ENCODE measurements around the gene TNXB. TPM values are rescaled to one million over a fixed set of nuclear protein-coding genes. Genes with fewer than 3 reads are reported as not detected.

The TNXB gene
- total and polyA plus RNA-seq, 2 donors (not counting 1 experiment from before 2014, with no cell fraction given): 8.1 to 63.9 TPM

- H2AFZ ChIP-seq (ENCODE audit: low read length): no peak overlapping the region
- H3K36me3 ChIP-seq (ENCODE audit: control insufficient read depth, insufficient read depth, low read length): peaks cover 1% of the 10 kb centered on the region
- no peaks in the 10 kb centered on the region for H3K79me2 ChIP-seq (ENCODE audit: control insufficient read depth, insufficient read depth, low read length)
- no peak overlapping the region for H3K4me2 ChIP-seq (ENCODE audit: extremely low read depth, insufficient read depth, low read length)
- H3K4me3 ChIP-seq (replicated peaks in 1 of 4; ENCODE audit: control extremely low read depth in 1 of 4, insufficient read depth in 1 of 4, low read depth in 3 of 4, low read length in 4 of 4): no peak overlapping the region
- H3K9ac ChIP-seq (ENCODE audit: insufficient read depth, low read length): no peak overlapping the region
- no peaks in the 10 kb centered on the region for H3K9me3 ChIP-seq (ENCODE audit: control insufficient read depth, insufficient read depth, low read depth, low read length)
- TF ChIP-seq CTCF (conservative IDR thresholded peaks at IDR 0.05 in 1 of 2, IDR thresholded peaks at IDR 0.05 in 1 of 2; ENCODE audit: low read depth in 1 of 2, low read length in 2 of 2) (no peak), EZH2 (IDR thresholded peaks at IDR 0.05; ENCODE audit: low read length, missing control alignments) (no peak)
- DNase-seq (ENCODE audit: low read depth in 2 of 2): no peak
- peaks cover 9% of the 10 kb centered on the region for H3K4me1 ChIP-seq (ENCODE audit: control insufficient read depth, extremely low read depth, insufficient read depth, low read length)
- no peaks in the 10 kb centered on the region for H4K20me1 ChIP-seq (ENCODE audit: control insufficient read depth, extremely low read depth, insufficient read depth, low read length)
- H3K27ac ChIP-seq (ENCODE audit: insufficient read depth, low read length): no peak overlapping the region
- H3K27me3 ChIP-seq (ENCODE audit: control insufficient read depth, insufficient read depth, low read length): no peaks in the 10 kb centered on the region
Measured at GRCh38 chr6:32073101-32073500, 36.0 kb downstream of the TNXB start.

GRCh38 chr6:32070814-32071543 lies 38.2 kb downstream of the TNXB start:
- no peaks in the 10 kb centered on the region for H3K9me3 ChIP-seq (ENCODE audit: control insufficient read depth, insufficient read depth, low read depth, low read length)
- H3K4me2 ChIP-seq (ENCODE audit: extremely low read depth, insufficient read depth, low read length): no peak overlapping the region
- DNase-seq (ENCODE audit: low read depth in 2 of 2): no peak
- no peak overlapping the region for H3K27ac ChIP-seq (ENCODE audit: insufficient read depth, low read length)
- H3K79me2 ChIP-seq (ENCODE audit: control insufficient read depth, insufficient read depth, low read length): no peaks in the 10 kb centered on the region
- TF ChIP-seq EZH2 (IDR thresholded peaks at IDR 0.05; ENCODE audit: low read length, missing control alignments) (no peak), CTCF (conservative IDR thresholded peaks at IDR 0.05 in 1 of 2, IDR thresholded peaks at IDR 0.05 in 1 of 2; ENCODE audit: low read depth in 1 of 2, low read length in 2 of 2) (no peak)
- peaks cover 3% of the 10 kb centered on the region for H3K4me1 ChIP-seq (ENCODE audit: control insufficient read depth, extremely low read depth, insufficient read depth, low read length)
- H3K36me3 ChIP-seq (ENCODE audit: control insufficient read depth, insufficient read depth, low read length): peaks cover 1% of the 10 kb centered on the region
- no peak overlapping the region for H2AFZ ChIP-seq (ENCODE audit: low read length)
- H4K20me1 ChIP-seq (ENCODE audit: control insufficient read depth, extremely low read depth, insufficient read depth, low read length): no peaks in the 10 kb centered on the region
- H3K4me3 ChIP-seq (replicated peaks in 1 of 4; ENCODE audit: control extremely low read depth in 1 of 4, insufficient read depth in 1 of 4, low read depth in 3 of 4, low read length in 4 of 4): no peak overlapping the region
- no peaks in the 10 kb centered on the region for H3K27me3 ChIP-seq (ENCODE audit: control insufficient read depth, insufficient read depth, low read length)
- no peak overlapping the region for H3K9ac ChIP-seq (ENCODE audit: insufficient read depth, low read length)

DNA sequence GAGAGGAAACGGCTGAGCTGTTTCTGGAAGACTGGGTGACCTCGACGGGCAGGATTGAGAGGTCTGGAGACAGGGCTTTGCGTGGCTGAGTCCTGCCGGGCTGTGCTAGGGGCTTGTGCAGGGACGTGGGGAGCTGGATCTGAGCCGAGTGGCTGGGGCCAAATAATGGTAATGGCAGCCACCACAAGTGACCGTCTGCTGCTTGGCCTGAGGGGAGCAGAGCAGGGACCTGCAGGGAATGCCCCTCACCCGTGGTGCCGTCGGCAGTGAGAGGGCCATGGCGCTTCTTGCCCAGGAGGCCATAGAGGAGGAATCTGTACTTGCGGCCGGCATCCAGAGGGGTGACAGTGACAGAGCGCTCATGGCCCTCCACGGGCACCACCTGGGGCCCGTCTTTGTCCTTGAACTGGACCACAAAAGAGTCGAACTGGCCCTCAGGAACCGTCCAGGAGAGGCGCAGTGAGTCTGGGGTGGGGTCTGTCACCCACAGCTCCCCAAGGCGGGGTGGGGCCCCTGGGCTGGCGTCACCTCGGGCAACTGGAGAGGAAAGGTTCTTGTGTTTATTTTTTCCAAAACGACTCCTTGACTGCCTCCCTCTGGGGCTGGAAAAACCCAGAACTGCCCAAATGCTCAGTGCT lies 39.1 kb downstream of the TNXB start:
- no peaks in the 10 kb centered on the region for H3K4me1 ChIP-seq (ENCODE audit: control insufficient read depth, extremely low read depth, insufficient read depth, low read length)
- H4K20me1 ChIP-seq (ENCODE audit: control insufficient read depth, extremely low read depth, insufficient read depth, low read length): no peaks in the 10 kb centered on the region
- no peak overlapping the region for H3K27ac ChIP-seq (ENCODE audit: insufficient read depth, low read length)
- H2AFZ ChIP-seq (ENCODE audit: low read length): no peak overlapping the region
- no peak overlapping the region for H3K4me2 ChIP-seq (ENCODE audit: extremely low read depth, insufficient read depth, low read length)
- no peaks in the 10 kb centered on the region for H3K79me2 ChIP-seq (ENCODE audit: control insufficient read depth, insufficient read depth, low read length)
- H3K4me3 ChIP-seq (replicated peaks in 1 of 4; ENCODE audit: control extremely low read depth in 1 of 4, insufficient read depth in 1 of 4, low read depth in 3 of 4, low read length in 4 of 4): no peak overlapping the region
- TF ChIP-seq CTCF (conservative IDR thresholded peaks at IDR 0.05 in 1 of 2, IDR thresholded peaks at IDR 0.05 in 1 of 2; ENCODE audit: low read depth in 1 of 2, low read length in 2 of 2) (no peak), EZH2 (IDR thresholded peaks at IDR 0.05; ENCODE audit: low read length, missing control alignments) (no peak)
- H3K27me3 ChIP-seq (ENCODE audit: control insufficient read depth, insufficient read depth, low read length): no peaks in the 10 kb centered on the region
- H3K9ac ChIP-seq (ENCODE audit: insufficient read depth, low read length): no peak overlapping the region
- no peak for DNase-seq (ENCODE audit: low read depth in 2 of 2)
- peaks cover 1% of the 10 kb centered on the region for H3K36me3 ChIP-seq (ENCODE audit: control insufficient read depth, insufficient read depth, low read length)
- no peaks in the 10 kb centered on the region for H3K9me3 ChIP-seq (ENCODE audit: control insufficient read depth, insufficient read depth, low read depth, low read length)
